Measurements from ENCODE around the gene CENPP. TPM values are rescaled to one million over a fixed set of nuclear protein-coding genes. Genes with fewer than 3 reads are reported as not detected.

The CENPP gene
- total RNA-seq, 1 experiment from 2014 or later: 14.3 TPM

DNA sequence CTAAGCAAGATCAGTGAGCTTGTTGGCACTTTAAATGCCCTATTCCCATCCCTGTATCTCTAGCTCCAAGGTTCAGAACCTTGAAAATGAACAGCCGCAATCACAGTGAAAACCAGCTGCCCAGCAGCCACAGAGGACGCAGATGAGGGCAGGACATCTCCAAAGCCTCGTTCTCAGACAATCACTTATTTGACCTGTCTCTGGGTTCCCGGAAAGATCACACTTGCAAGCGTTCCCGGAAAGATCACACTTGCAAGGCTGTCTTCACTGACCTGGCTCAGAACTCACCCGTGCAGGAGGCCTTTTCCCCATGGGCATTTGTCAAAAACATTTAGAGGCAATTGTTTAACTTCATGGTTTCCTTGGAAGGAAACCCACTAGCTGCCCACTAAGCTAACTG is 318.5 kb downstream of the CENPP start:
- Mint-ChIP-seq H3K9me3 (no peaks in the 10 kb centered on the region), H3K36me3 (peaks cover 46% of the 10 kb centered on the region), H3K27ac (no peak overlapping the region), H3K4me3 (no peak overlapping the region), H3K4me1 (no peaks in the 10 kb centered on the region), H3K27me3 (ENCODE audit: low read depth) (no peaks in the 10 kb centered on the region)
- DNase-seq (ENCODE audit: low spot score) (no peak), ATAC-seq (no peak)
- TF ChIP-seq ZSCAN18 (CRISPR knock-in tag; IDR thresholded peaks at IDR 0.05) (no peak), NR2C2 (CRISPR knock-in tag; IDR thresholded peaks at IDR 0.05) (no peak), ZNF219 (CRISPR knock-in tag; IDR thresholded peaks at IDR 0.05; ENCODE audit: borderline replicate concordance) (no peak), ZNF232 (CRISPR knock-in tag; IDR thresholded peaks at IDR 0.05) (no peak), ZNF317 (CRISPR knock-in tag; IDR thresholded peaks at IDR 0.05; ENCODE audit: borderline replicate concordance, low read depth) (no peak), GABPB1 (CRISPR knock-in tag; IDR thresholded peaks at IDR 0.05) (no peak), ZNF416 (CRISPR knock-in tag; IDR thresholded peaks at IDR 0.05) (no peak), ZNF121 (CRISPR knock-in tag; IDR thresholded peaks at IDR 0.05) (no peak), PRRX2 (CRISPR knock-in tag; IDR thresholded peaks at IDR 0.05) (no peak), CREM (CRISPR knock-in tag; IDR thresholded peaks at IDR 0.05) (no peak)
- TF ChIP-seq, protein P1, sequence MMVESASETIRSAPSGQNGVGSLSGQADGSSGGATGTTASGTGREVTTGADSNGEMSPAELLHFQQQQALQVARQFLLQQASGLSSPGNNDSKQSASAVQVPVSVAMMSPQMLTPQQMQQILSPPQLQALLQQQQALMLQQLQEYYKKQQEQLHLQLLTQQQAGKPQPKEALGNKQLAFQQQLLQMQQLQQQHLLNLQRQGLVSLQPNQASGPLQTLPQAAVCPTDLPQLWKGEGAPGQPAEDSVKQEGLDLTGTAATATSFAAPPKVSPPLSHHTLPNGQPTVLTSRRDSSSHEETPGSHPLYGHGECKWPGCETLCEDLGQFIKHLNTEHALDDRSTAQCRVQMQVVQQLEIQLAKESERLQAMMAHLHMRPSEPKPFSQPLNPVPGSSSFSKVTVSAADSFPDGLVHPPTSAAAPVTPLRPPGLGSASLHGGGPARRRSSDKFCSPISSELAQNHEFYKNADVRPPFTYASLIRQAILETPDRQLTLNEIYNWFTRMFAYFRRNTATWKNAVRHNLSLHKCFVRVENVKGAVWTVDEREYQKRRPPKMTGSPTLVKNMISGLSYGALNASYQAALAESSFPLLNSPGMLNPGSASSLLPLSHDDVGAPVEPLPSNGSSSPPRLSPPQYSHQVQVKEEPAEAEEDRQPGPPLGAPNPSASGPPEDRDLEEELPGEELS (CRISPR knock-in tag; IDR thresholded peaks at IDR 0.05): no peak
- CTCF ChIA-PET: no interaction called here
- POLR2A ChIA-PET: no interaction called here

- no peaks in the 10 kb centered on the region for H3K27me3 Mint-ChIP-seq (ENCODE audit: low read depth)
- ChIA-PET CTCF (no interaction called here), POLR2A (no interaction called here)
- DNase-seq (ENCODE audit: low spot score) (no peak), ATAC-seq (no peak)
- H3K27ac Mint-ChIP-seq: no peak overlapping the region
- H3K36me3 Mint-ChIP-seq: peaks cover 48% of the 10 kb centered on the region
- H3K4me3 Mint-ChIP-seq: no peak overlapping the region
- no peaks in the 10 kb centered on the region for H3K4me1 Mint-ChIP-seq
- no peaks in the 10 kb centered on the region for H3K9me3 Mint-ChIP-seq
- no peak for TF ChIP-seq RELA (CRISPR knock-in tag; IDR thresholded peaks at IDR 0.05; ENCODE audit: borderline replicate concordance)
- no peak for TF ChIP-seq NFYB (CRISPR knock-in tag; conservative IDR thresholded peaks at IDR 0.05; ENCODE audit: low read depth)
- no peak for TF ChIP-seq NFATC4 (CRISPR knock-in tag; IDR thresholded peaks at IDR 0.05)
- TF ChIP-seq MYBL2 (CRISPR knock-in tag; IDR thresholded peaks at IDR 0.05): no peak
- no peak for TF ChIP-seq TEAD4 (CRISPR knock-in tag; IDR thresholded peaks at IDR 0.05)
- TF ChIP-seq MLX (CRISPR knock-in tag; IDR thresholded peaks at IDR 0.05): no peak
- no peak for TF ChIP-seq ZNF671 (CRISPR knock-in tag; IDR thresholded peaks at IDR 0.05)
- TF ChIP-seq CREM (CRISPR knock-in tag; IDR thresholded peaks at IDR 0.05): no peak
- TF ChIP-seq ZNF416 (CRISPR knock-in tag; IDR thresholded peaks at IDR 0.05): no peak
- TF ChIP-seq, protein P2, sequence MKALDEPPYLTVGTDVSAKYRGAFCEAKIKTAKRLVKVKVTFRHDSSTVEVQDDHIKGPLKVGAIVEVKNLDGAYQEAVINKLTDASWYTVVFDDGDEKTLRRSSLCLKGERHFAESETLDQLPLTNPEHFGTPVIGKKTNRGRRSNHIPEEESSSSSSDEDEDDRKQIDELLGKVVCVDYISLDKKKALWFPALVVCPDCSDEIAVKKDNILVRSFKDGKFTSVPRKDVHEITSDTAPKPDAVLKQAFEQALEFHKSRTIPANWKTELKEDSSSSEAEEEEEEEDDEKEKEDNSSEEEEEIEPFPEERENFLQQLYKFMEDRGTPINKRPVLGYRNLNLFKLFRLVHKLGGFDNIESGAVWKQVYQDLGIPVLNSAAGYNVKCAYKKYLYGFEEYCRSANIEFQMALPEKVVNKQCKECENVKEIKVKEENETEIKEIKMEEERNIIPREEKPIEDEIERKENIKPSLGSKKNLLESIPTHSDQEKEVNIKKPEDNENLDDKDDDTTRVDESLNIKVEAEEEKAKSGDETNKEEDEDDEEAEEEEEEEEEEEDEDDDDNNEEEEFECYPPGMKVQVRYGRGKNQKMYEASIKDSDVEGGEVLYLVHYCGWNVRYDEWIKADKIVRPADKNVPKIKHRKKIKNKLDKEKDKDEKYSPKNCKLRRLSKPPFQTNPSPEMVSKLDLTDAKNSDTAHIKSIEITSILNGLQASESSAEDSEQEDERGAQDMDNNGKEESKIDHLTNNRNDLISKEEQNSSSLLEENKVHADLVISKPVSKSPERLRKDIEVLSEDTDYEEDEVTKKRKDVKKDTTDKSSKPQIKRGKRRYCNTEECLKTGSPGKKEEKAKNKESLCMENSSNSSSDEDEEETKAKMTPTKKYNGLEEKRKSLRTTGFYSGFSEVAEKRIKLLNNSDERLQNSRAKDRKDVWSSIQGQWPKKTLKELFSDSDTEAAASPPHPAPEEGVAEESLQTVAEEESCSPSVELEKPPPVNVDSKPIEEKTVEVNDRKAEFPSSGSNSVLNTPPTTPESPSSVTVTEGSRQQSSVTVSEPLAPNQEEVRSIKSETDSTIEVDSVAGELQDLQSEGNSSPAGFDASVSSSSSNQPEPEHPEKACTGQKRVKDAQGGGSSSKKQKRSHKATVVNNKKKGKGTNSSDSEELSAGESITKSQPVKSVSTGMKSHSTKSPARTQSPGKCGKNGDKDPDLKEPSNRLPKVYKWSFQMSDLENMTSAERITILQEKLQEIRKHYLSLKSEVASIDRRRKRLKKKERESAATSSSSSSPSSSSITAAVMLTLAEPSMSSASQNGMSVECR (CRISPR knock-in tag; IDR thresholded peaks at IDR 0.05; ENCODE audit: borderline replicate concordance): no peak
- TF ChIP-seq ZNF532 (CRISPR knock-in tag; IDR thresholded peaks at IDR 0.05; ENCODE audit: borderline replicate concordance): no peak
- TF ChIP-seq GABPB1 (CRISPR knock-in tag; IDR thresholded peaks at IDR 0.05): no peak
Observed at GRCh38 chr9:92645041-92645440, 319.3 kb downstream of the CENPP start.
